Stimulated activated CD8-positive, alpha-beta memory T cell treated with anti-CD3 and anti-CD28 coated beads, Interleukin-2, amount 100 ng/mL, for 48 hours (primary cell): ENCODE measurements around the gene SRCIN1.

Source experiments
- DNase-seq, 2 donors: peaks; one replicate each; pipeline ENCODE4 v3.0.0-alpha.2; 2020; ENCODE audit warnings: low read depth in 2 of 2

The SRCIN1 gene

DNA sequence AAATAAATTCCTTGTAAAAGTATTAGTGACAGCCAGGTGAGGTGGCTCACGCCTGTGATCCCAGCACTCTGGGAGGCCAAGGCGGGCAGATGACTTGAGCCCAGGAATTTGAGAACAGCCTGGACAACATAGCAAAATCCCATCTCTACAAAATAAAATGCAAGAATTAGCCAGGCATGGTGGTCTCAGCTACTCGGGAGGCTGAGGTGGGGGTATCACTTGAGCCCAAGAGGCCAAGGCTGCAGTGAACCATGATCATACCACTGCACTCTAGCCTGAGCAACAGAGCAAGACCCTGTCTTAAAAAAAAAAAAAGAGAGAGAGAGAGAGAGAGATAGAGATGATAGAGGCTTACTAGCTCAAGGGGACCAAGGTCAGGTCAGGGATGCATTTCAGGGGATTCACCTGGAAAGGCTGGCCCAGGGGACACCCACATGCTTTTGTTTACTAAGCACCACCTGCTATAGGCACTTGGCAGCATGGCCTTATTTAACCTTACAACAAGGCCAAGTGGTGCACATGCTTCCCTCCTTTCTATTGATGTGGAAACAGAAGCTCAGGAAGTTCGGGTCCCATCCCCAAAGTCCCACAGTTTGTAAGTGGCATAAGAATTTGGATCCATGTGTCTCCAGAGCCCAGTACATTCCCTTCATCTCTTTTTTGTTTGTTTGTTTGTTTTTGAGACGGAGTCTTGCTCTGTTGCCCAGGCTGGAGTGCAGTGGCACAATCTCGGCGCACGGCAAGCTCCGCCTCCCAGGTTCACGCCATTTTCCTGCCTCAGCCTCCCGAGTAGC, 12.4 kb upstream of the SRCIN1 start:
- DNase-seq = no peak

DNA sequence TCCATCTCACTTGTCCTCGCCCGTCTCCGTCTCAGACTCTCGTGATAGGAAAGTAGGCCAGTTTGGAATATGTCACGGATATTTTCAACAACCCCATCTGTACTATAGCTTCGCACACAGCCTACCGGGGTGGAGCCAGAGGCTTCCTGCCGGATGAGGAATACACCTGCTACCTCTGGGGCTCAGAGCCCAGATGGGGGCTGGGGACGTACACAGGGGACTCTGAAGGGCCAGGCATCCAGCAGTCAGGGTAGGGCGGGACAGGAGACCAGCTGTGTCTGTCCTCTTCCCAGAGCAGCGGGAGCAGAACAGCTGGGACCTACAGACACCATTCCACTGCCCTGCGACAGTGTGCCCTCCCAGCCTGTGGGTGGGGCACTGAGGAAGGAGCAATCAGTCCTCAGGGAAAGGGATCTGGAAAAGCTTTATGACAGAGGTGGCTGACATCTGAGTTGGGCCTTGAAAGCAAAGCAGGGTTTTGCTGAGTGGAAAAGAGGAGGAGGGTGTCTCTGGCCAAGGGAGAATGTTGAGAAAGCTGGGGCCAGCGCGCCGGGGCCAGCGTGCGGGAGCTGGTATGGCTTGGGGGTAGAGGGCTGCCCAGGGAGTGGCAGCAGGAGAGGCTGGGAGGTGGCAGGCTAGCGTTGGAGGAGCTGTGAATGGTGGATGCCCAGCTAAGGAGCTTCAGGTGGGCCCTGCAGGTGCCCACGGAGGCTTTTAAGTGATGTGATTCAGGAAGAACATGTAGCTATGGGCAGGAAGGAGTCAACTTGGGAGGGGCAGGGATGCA, 11.5 kb upstream of the SRCIN1 start:
- no peak for DNase-seq

DNA sequence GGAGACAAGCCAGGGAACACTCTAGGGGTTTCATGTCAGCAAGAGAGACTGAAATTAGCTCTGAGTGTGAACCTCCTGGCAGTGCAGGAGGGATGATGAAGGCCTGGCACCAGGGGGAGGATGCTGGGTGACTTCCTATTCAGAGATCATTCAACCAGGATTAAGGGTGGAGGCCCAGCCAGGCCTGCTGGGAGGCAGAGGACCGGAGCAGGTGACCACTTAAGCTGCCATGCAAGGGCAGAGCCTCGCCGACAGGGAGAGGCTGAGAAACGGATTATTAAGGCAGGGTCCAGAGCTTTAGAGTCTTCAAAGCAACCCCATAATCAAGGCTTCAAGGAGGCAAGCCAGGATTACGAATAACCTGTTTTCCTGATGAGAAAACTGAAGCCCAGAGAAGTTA, 10.6 kb upstream of the SRCIN1 start:
- no peak for DNase-seq

GRCh38 chr17:38613981-38614779, 8.4 kb upstream of the SRCIN1 start:
- no peak for DNase-seq

DNA sequence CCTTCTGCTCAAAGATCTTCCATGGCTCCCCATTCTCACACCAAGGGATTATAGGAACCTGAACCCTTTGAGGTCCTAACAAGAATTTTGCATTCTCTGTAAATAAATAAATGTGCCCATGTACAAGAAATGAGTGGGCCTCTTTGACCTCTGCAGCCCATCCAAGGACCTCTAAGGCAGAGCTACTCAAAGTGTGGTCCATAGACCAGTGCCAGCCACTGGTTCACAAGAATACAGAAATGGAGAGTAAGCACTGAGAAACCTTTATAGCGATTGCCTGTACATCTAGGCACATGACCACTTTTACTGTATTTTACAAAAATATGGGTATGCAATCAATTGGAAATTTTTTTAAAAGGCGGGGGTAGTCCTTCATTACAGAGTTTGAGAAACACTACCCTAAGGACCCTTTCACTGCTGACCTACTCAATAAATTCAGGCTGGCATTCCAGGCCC, 7.8 kb upstream of the SRCIN1 start:
- DNase-seq = no peak

- DNase-seq = no peak
Measured at GRCh38 chr17:38611872-38612376, 6.2 kb upstream of the SRCIN1 start.

DNA sequence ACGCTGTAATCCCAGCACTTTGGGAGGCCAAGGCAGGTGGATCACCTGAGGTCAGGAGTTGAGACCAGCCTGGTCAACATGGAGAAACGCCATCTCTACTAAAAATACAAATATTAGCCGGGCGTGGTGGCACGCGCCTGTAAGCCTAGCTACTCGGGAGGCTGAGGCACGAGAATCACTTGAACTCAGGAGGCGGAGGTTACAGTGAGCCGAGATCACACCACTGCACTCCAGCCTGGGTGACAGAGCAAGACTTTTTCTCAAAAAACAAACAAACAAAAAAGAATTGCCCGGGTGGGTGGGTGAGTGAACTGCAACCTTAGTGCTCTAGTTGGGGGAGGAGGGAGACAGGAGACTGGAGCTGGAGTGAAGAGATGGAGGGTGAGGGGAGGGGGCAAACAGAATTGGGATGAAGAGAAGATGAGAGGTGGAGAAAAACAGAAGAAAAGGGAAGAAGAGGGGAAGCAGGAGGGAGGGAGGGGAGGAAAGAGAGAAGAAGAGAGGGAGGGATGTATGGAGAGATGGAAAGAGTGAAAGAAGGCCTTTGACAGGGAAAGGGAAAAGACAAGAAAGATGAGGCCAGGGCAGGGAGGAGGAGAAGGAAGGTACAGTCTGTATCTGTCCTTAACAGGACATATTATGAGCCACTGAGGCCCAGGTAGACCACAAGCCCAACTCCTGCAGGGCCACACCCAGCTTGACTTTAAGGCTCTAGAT, 5.5 kb upstream of the SRCIN1 start:
- no peak for DNase-seq

GRCh38 chr17:38609280-38610031, 3.7 kb upstream of the SRCIN1 start:
- DNase-seq = no peak

DNA sequence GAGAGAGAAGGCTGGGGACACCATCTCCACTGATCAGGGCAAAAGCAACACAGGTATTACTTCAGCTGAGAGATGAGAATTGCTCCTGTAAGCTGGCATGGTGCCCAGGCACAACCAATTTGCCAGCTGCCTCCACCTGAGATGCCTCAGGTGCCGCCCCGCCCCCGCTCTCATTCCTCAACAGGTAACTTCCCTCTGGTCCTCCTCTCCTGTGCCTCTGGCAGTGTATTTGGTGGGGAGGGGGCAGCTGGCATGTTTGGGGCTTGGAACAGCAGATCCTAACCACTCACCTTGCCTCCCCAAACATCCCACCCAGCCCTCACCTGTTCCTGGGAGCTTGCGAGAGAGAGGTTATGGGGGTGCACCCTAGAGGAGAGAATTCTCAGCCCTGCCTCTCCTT, 2.9 kb upstream of the SRCIN1 start:
- DNase-seq = no peak

DNA sequence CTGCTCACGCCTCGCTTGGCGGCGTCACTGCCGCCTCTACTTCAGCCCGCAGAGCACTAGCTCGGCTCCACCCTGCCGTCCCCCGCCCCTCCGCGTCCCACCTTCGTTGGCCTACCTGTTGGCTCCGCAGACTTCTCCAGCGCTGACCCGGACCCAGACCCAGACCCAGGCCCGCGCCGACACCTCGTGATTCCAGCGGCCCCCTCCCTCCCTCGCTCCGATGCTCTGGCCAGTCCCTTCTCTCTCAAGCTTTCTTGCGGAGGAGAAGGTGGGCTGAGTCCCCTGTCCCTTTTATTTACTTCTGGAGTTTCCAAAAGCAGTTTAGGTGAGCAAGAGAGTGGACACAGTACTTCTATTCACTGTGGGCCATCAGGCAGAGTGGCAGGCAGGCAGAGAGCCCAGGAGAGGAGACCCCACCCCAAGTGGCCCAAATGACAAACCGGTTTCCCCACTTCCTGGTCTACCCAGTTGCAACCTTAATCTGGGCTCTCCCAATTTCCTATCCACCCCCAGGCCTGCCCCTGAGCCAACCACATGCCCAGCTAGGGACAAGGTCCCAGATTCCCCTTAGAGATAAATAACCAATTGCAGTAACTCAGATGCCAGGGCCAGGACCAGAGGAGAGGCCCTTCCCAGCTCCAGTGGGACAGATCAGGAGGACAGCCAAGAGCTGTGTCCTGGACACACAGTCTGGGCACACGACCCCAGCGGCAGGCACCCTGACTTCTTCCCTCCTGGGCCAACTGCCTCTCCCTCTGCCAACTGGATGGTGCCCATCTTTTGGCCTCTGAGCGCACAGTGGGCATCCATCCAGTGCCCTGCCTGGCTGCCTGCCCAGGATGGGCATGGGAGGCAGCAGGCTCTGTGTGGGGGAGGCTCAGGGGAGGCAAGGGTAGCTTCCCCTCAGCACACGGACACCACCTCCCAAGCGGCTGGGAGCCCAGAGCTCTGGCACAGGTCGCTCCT, 1.2 kb upstream of the SRCIN1 start:
- no peak for DNase-seq

DNA sequence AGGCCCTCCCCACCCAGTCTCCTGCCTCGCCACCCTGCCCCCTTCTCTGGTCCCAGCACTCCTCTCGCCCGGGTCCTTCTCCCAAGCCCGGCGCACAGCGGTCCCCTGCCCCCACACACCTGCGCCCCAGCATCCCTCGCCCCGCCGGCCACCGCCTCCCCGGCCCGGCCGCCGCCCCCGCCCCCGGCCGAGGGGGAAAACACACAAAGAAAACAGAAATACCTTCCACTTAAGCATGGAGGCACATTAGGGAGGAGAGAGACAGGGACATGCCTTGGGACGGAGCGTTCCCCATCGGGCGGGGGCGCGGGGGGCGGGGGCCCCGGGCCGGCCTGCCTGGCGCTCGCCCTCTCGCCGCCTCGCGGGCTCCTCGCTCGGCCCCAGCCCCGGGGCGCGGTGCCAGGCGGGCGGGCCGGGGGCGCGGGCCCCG, 326 bp downstream of the SRCIN1 start:
- no peak for DNase-seq

GRCh38 chr17:38604479-38605403, 1.0 kb downstream of the SRCIN1 start:
- peak in 1 of 2 donors; percentile 5 for DNase-seq

- DNase-seq = no peak
Measured at GRCh38 chr17:38603786-38604478, 1.8 kb downstream of the SRCIN1 start.

- DNase-seq = no peak
Measured at GRCh38 chr17:38602956-38603785, 2.6 kb downstream of the SRCIN1 start.

GRCh38 chr17:38602453-38602852, 3.3 kb downstream of the SRCIN1 start:
- DNase-seq = no peak

GRCh38 chr17:38601539-38602351, 4.0 kb downstream of the SRCIN1 start:
- no peak for DNase-seq
